B cell (primary cell): ENCODE data around the gene TPO. TPM values are rescaled to one million over a fixed set of nuclear protein-coding genes. Genes with fewer than 3 reads are reported as not detected.
"Not testable (repeated sequence)": the region's sequence is repeated elsewhere in the genome, so short reads cannot be mapped to it uniquely, and the experiment has no call there.

Experiments
- ATAC-seq: fragments of 200-7000 bp; cut with Tn5 transposase; one replicate; pipeline ENCODE4 v1.10.0; 2021; ENCODE audit warnings: low read depth, mild to moderate bottlenecking, moderate number of reproducible peaks, moderate library complexity
- CTCF ChIA-PET: fragments of 350-600 bp; sonication (Branson Sonifier 250); formaldehyde crosslinking; loops from one replicate; lab custom pipeline; 2021; ENCODE audit warnings: antibody characterized with exemption, inconsistent platforms; lab: Charles Lee
- POLR2A ChIA-PET: fragments of 350-600 bp; sonication (Branson Sonifier 250); formaldehyde crosslinking; loops from one replicate; lab custom pipeline; 2021; ENCODE audit warnings: antibody characterized with exemption; lab: Charles Lee
- DNase-seq: peaks from one replicate; pipeline ENCODE4 v3.0.0; 2013
- H2AFZ ChIP-seq: 2 replicates; pipeline ENCODE4 v1.6.1; 2012; ENCODE audit warnings: mild to moderate bottlenecking, low read depth, low read length; ENCODE audit not compliant: insufficient read depth, poor library complexity, severe bottlenecking
- H3K27ac ChIP-seq, 2 donors: 1 replicate in 1 of 2; 2 replicates in 1 of 2; pipeline ENCODE4 v1.5.1; 2012 to 2013; ENCODE audit warnings: low read length in 2 of 2, mild to moderate bottlenecking in 2 of 2, moderate library complexity in 1 of 2
- H3K27me3 ChIP-seq, 4 experiments: fragments of 200-600 bp in 1 of 4; sonication (generic) in 1 of 4; replicated peaks in 1 of 4; 1 replicate in 2 of 4; 2 replicates in 2 of 4; pipeline versions ENCODE4 v1.6.1 to v1.7.0; 2013 to 2016; ENCODE audit warnings: low read length in 3 of 4, mild to moderate bottlenecking in 2 of 4, mixed read lengths in 1 of 4, moderate library complexity in 1 of 4; ENCODE audit not compliant: insufficient read depth in 4 of 4, control insufficient read depth in 3 of 4; ENCODE audit errors: control extremely low read depth in 1 of 4
- H3K36me3 ChIP-seq, 2 experiments: replicated peaks in 1 of 2; 1 replicate in 1 of 2; 2 replicates in 1 of 2; pipeline versions ENCODE4 v1.6.1 to v1.7.1; 2013; ENCODE audit warnings: low read length in 1 of 2; ENCODE audit not compliant: insufficient read depth in 2 of 2, control insufficient read depth in 1 of 2; ENCODE audit errors: control extremely low read depth in 1 of 2, extremely low read depth in 1 of 2
- H3K4me1 ChIP-seq, 2 donors: fragments of 200-600 bp in 1 of 2; sonication (generic) in 1 of 2; 1 replicate in 1 of 2; 2 replicates in 1 of 2; pipeline versions ENCODE4 v1.5.1 to v1.6.1; 2013 to 2017; ENCODE audit warnings: low read length in 2 of 2; ENCODE audit not compliant: control insufficient read depth in 2 of 2, insufficient read depth in 2 of 2
- H3K4me2 ChIP-seq: replicated peaks from 2 replicates; pipeline ENCODE3; 2012; ENCODE audit warnings: mild to moderate bottlenecking, low read depth, low read length; ENCODE audit not compliant: poor library complexity, severe bottlenecking
- H3K4me3 ChIP-seq, 5 experiments: fragments of 200-600 bp in 1 of 5; sonication (generic) in 1 of 5; 1 replicate in 3 of 5; 2 replicates in 2 of 5; pipeline versions ENCODE4 v1.5.1 to v1.7.0; 2011 to 2016; ENCODE audit warnings: low read length in 4 of 5, mild to moderate bottlenecking in 4 of 5, low read depth in 2 of 5, control low read depth in 1 of 5, moderate library complexity in 1 of 5; ENCODE audit not compliant: insufficient read depth in 1 of 5; ENCODE audit errors: control extremely low read depth in 1 of 5, extremely low read depth in 1 of 5
- H3K79me2 ChIP-seq: fragments of 200-600 bp; sonication (generic); one replicate; pipeline ENCODE4 v1.6.0; 2016; ENCODE audit warnings: low read length; ENCODE audit not compliant: control insufficient read depth, insufficient read depth
- H3K9ac ChIP-seq: fragments of 200-600 bp; sonication (generic); 2 replicates; pipeline ENCODE4 v1.6.1; 2017; ENCODE audit warnings: mild to moderate bottlenecking, low read length, moderate library complexity
- H3K9me3 ChIP-seq, 3 donors: one replicate each; pipeline versions ENCODE4 v1.6.1 to v1.7.1; 2013; ENCODE audit warnings: low read length in 2 of 3; ENCODE audit not compliant: control insufficient read depth in 2 of 3, insufficient read depth in 1 of 3; ENCODE audit errors: control extremely low read depth in 1 of 3
- H4K20me1 ChIP-seq: 2 replicates; pipeline ENCODE4 v1.6.0; 2012; ENCODE audit warnings: mild to moderate bottlenecking, low read length; ENCODE audit not compliant: insufficient read depth, control insufficient read depth, poor library complexity, severe bottlenecking
- H3K27ac Mint-ChIP-seq: one replicate; pipeline ENCODE4 v1.8.0; 2021; ENCODE audit warnings: mixed read lengths
- H3K27me3 Mint-ChIP-seq: one replicate; pipeline ENCODE4 v1.8.0; 2021; ENCODE audit warnings: mixed read lengths
- H3K4me1 Mint-ChIP-seq: one replicate; pipeline ENCODE4 v1.8.0; 2021; ENCODE audit warnings: mixed read lengths
- H3K4me3 Mint-ChIP-seq: one replicate; pipeline ENCODE4 v1.8.0; 2021; ENCODE audit warnings: mixed read lengths
- H3K9me3 Mint-ChIP-seq: one replicate; pipeline ENCODE4 v1.8.0; 2022; ENCODE audit warnings: mixed read lengths; ENCODE audit not compliant: insufficient read depth
- EZH2 ChIP-seq: IDR thresholded peaks from 2 replicates; pipeline ENCODE4 v1.6.1; 2012; ENCODE audit warnings: borderline replicate concordance, low read depth, mild to moderate bottlenecking, moderate library complexity, low read length; ENCODE audit not compliant: insufficient read depth, poor library complexity, severe bottlenecking
- WGBS: methylation state at CpG from one replicate; pipeline ENCODE4 v1.1.5; 2013; ENCODE audit warnings: missing lambda C conversion rate; ENCODE audit not compliant: insufficient coverage; 5-methylcytosine and 5-hydroxymethylcytosine counted together
- intact Hi-C: fragments of 100-400 bp; cut with micrococcal nuclease; formaldehyde crosslinking; loops from one replicate; pipeline ENCODE4 v1.10.0; 2022
- polyA plus RNA-seq: library from polyadenylated mRNA; depleted of rRNA; stranded (reverse); fragments of >200 nt; gene quantifications from 2 replicates; pipeline ENCODE4 v1.2.3, GENCODE V29; 2012
- total RNA-seq, 2 donors: library from RNA; stranded (reverse); fragments of 120-200 nt in 1 of 2; gene quantifications; 1 replicate in 1 of 2; 2 replicates in 1 of 2; pipeline versions ENCODE4 v1.2.3 to v1.2.4, GENCODE V29; 2013 to 2022
- TF ChIP-seq, protein P1 (sequence below): fragments of 200-600 bp; IDR thresholded peaks from one replicate; pipeline ENCODE4 v1.8.0; 2022; ENCODE audit warnings: antibody characterized with exemption, mild to moderate bottlenecking

The TPO gene
- total and polyA plus RNA-seq, 2 donors (not counting 1 experiment from before 2014, with no cell fraction given), result not detected

- Mint-ChIP-seq H3K4me1 (no peaks in the 10 kb centered on the region), H3K9me3 (no peaks in the 10 kb centered on the region), H3K27ac (no peak overlapping the region), H3K4me3 (no peak overlapping the region), H3K27me3 (no peaks in the 10 kb centered on the region)
- no peaks in the 10 kb centered on the region for H3K79me2 ChIP-seq
- no peak overlapping the region for H3K9ac ChIP-seq
- H3K27me3 ChIP-seq, result no peaks in the 10 kb centered on the region
- ChIA-PET POLR2A (no interaction called here), CTCF (no interaction called here)
- no peak for DNase-seq
- no peak overlapping the region for H3K4me3 ChIP-seq
- H3K4me2 ChIP-seq, result no peak overlapping the region
- H3K36me3 ChIP-seq, result no peaks in the 10 kb centered on the region
- no peak for TF ChIP-seq EZH2
- TF ChIP-seq, protein P1, sequence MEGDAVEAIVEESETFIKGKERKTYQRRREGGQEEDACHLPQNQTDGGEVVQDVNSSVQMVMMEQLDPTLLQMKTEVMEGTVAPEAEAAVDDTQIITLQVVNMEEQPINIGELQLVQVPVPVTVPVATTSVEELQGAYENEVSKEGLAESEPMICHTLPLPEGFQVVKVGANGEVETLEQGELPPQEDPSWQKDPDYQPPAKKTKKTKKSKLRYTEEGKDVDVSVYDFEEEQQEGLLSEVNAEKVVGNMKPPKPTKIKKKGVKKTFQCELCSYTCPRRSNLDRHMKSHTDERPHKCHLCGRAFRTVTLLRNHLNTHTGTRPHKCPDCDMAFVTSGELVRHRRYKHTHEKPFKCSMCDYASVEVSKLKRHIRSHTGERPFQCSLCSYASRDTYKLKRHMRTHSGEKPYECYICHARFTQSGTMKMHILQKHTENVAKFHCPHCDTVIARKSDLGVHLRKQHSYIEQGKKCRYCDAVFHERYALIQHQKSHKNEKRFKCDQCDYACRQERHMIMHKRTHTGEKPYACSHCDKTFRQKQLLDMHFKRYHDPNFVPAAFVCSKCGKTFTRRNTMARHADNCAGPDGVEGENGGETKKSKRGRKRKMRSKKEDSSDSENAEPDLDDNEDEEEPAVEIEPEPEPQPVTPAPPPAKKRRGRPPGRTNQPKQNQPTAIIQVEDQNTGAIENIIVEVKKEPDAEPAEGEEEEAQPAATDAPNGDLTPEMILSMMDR, result no peak
- WGBS, result 91% methylated on average over 7 of the region's 9 CpGs
- ATAC-seq, result no peak
- H2AFZ ChIP-seq, result no peak overlapping the region
- peaks cover 0 to 7% (median 0%) of the 10 kb centered on the region in 3 donors for H3K9me3 ChIP-seq
- H3K27ac ChIP-seq, result no peak overlapping the region
- intact Hi-C loops, result no loop called here
- no peaks in the 10 kb centered on the region for H4K20me1 ChIP-seq
- no peaks in the 10 kb centered on the region for H3K4me1 ChIP-seq
Observed at GRCh38 chr2:1489486-1489885, 76.2 kb downstream of the TPO start.

GRCh38 chr2:1490381-1490780 lies 77.1 kb downstream of the TPO start:
- H3K9me3 Mint-ChIP-seq, H3K27ac Mint-ChIP-seq, H3K27me3 ChIP-seq, H3K27me3 Mint-ChIP-seq, H3K9ac ChIP-seq, H3K4me2 ChIP-seq, H3K4me3 ChIP-seq, H3K4me3 Mint-ChIP-seq, H4K20me1 ChIP-seq, H3K4me1 ChIP-seq, H3K27ac ChIP-seq, intact Hi-C loops, H2AFZ ChIP-seq, ATAC-seq, POLR2A ChIA-PET, H3K36me3 ChIP-seq, H3K9me3 ChIP-seq, DNase-seq, H3K79me2 ChIP-seq, CTCF ChIA-PET, H3K4me1 Mint-ChIP-seq: not testable (repeated sequence)
- WGBS, result 91% methylated on average over 12 of the region's 16 CpGs
